ENCODE measurements around the gene TSC22D1.

TSC22D1 gene

GRCh38 chr13:44401577-44401976, 174.6 kb downstream of the TSC22D1 start:
- FAIRE-seq = no peak

DNA sequence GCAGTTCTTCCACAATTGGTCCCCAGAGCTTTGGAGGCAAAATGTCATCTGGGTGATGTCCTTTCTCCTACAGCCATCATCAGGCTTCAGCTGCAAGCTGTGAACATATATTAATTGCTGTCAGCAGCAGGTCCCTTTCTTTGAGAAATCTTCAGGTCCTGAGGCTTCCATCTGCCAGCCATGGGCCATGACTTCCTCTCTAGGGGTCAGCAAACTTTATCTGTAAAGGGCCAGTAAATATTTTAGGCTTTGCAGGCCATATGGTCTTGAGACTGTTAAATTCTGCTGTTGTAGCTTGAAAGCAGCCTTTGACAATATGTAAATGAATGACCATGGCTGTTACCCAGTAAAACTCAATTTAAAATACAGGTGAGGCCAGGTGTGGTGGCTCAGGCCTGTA, 175.4 kb downstream of the TSC22D1 start:
- no peak for FAIRE-seq

DNA sequence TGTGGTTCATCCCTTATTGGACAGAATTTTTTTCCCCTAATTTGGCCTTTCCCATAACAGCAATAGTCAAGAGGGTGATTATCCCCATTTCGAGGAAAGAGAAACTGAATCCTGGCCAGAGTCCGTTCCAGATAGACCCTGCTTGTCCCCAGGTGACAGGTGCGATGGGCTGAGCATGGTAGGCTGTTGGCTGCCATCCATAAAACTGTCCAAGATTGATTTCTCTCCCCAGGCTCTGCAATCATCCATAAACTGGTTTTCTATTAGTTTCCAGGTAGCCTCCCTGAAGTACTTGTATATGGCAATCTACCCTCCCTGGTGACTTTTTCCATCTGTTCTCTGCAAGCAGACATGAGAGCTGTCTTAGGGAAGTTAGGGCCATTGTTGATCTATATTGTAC, 177.1 kb downstream of the TSC22D1 start:
- no peak for FAIRE-seq

- no peak for FAIRE-seq
These were observed 177.5 kb downstream of the TSC22D1 start for GRCh38 chr13:44398606-44399005.

DNA sequence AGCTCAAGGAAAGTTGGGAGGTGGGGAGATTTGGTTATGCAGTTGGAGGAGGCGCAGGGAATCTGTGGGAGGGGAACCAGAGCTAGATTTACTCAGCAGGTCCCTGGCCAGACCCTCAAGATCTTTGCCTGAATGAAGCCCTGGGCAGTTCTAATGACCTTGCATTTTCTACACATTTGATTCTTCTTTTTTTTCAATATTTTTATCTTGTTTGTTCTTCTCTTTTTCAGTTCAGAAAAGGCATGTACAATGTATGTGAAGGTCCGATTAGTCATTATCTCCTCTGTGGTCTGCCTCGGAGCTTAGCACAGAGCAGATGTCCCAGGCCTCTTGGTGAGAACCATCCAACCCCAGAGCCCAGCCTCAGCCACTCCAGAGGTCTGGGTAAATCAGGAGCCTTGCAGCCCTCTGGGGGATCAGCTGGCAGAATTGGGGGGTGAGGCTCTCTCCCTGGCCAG, 178.3 kb downstream of the TSC22D1 start:
- no peak for FAIRE-seq

- no peak for FAIRE-seq
These were observed 179.2 kb downstream of the TSC22D1 start for GRCh38 chr13:44396701-44397580.

DNA sequence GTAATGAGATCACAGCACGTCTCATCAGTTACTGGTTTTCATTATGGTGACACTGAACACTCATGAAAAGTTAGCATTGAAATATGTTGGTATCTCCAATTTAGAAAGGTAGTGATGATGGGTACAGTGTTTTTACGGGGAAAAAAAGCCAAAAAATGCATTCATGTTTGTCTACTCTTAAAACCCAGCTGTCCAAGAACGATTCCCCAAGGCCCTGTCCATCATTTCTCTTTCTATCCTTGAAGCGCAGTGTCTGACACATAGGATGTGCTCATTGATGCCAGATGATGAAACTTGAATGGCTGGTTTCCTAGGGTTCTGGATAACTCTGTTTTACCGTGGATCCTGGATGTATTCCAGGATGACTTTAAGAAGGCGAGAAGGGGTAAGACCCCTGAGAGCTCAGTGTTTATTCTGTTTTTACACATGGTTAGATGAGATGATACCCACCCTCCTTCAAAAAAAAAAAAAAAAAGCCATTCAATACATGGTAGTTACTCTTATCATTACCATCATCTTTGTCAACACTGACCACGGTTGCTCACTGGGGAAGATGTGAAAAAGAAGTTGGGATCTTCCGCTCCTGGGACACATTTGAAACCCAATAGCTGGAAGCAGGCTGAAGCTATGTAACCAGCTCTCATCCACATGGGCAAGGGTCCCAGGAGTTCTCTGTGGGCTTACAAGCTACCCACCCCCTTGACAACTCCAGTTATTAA, 180.0 kb downstream of the TSC22D1 start:
- no peak for FAIRE-seq

DNA sequence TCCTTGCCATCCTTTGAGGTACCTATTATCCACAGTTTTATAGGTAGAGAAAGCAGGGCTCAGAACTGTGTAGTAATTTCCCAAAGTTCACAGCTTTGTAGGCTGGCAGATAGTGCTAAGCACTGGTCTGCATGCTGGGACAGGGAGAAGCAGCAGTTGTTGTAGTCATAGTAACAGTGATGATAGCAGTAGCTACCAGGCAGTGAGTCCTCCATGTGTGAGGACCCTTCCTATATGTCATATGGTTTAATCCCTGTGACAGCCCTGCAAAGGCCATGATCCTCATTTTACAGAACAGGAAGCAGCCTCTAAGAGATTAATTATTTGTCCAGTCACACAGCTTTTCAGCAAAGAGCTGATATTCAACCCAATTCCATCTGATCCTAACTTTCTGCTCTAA, 181.5 kb downstream of the TSC22D1 start:
- no peak for FAIRE-seq

GRCh38 chr13:44393391-44393790, 182.7 kb downstream of the TSC22D1 start:
- FAIRE-seq = no peak

- FAIRE-seq = no peak
These were observed 186.3 kb downstream of the TSC22D1 start for GRCh38 chr13:44389876-44390275.

DNA sequence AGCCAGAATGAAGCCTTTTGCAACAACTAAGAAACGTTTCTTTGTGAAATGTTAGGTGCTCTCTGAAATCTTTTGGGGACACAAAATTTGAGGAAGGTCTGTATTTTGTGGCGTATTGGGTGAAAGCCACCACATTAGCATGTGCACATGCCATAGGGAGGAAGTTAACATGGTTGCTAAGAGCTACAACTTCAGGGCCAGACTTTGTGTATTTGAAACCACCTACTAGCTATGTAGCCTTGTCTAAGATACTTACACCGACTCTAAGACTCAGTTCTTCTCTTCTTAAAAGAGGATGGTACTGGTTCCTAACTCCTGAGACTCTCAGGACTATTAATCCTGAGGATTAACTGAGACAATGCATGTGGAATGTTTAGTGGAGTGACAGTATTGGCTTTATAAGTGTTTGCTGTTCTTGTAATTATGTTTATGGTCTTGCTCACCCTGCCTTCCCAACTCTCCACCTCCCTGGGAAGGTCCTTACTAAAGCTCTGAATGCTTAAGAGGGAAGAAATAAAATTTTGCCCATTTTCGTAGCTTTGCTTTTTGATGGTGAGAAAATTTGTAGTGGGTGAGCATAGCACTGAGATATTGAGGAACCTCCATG, 187.0 kb downstream of the TSC22D1 start:
- no peak for FAIRE-seq

DNA sequence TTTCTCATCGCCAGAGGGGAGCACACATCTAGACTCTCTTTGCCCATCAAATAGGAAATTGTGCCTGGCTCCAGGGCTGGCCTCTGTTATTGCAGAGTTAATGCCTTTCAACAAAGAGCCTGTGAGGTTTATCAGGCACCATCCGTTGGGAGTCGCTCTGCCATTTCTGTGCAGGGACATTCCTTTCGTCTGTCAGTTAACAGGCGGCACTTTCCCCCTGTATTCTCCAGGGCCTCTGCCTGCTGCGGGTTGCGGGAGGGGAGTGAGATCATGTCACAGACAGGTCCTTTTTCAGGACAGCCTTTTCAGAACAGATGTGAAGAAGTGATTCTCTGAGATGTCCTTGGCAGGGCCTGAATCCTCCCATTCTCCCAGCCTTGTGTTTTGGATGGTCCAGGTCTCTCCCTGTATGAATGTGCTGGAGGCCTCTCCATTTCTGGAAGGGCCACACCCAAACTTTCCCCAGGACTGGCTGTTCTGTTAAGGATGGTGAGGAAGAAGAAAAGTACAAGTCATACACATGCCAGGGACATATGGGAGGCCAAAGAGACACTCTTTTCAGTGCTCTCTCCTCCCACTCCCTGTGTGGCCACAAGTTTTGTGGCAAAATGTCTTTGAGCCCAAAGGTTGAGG, 187.6 kb downstream of the TSC22D1 start:
- FAIRE-seq = no peak

- no peak for FAIRE-seq
These were observed 189.1 kb downstream of the TSC22D1 start for GRCh38 chr13:44386913-44387556.

- no peak for FAIRE-seq
These were observed 190.3 kb downstream of the TSC22D1 start for GRCh38 chr13:44385847-44386246.

DNA sequence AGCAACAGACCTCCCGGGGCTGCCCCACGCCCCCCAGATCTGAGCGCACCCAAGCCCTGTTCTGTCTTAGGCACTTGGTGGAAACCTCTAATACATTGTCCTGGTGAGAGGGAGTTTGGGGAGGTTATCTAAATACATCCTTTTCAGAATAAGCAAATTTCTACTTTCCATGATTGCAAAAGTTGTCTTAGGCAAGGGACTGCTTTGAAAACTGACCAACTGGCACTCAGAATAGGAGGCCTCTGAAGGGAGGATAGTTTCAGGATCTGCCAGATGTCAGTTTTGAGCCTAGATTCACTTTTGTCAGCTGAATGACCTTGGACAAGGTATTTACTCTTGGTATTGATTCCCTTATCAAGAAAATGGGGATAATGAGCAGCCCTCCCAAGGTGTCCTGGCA, 190.7 kb downstream of the TSC22D1 start:
- no peak for FAIRE-seq

DNA sequence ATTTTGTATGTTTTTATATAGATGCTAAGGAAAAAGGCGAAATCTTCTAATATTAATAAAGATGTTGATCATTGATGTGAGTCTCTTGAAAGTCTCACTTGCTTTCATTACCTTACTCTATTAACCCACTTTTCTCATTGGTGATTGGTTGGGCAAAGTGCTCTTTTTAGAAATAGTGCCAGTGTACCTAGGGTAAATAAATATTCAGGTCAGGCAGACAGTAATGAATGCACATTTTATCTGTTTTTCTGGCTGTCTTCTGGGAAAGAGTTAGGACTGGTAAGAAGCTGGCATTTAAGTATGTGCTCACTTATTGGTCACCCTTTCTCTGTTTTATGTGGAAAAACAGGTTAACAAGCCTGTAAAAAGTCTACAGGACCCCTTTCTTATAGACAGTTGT, 191.4 kb downstream of the TSC22D1 start:
- no peak for FAIRE-seq

- no peak for FAIRE-seq
These were observed 192.2 kb downstream of the TSC22D1 start for GRCh38 chr13:44383945-44384344.

DNA sequence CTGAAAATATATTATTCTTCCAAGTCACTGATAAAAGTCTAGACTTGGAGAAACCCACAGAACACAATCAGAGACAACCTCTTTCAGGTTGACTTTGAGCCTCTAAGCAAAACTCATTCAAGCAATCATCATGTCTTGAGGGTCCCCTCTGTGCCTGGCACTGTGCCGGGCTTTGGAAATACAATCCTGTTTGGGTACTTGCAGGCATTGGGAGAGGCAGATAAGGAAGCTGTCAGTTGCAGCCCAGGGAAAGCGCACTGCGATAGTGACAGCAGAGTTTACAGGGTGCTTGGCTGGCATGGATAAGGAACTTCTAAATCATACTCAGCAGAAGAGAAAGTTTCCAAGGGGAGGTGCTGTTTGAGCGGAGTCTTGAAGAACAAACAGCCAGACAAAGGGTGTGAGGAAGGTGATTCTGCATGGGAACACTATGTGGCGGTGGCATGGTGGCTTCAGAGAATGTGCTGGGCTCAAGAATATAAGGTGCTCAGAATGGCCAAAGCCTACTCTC, 193.4 kb downstream of the TSC22D1 start:
- FAIRE-seq = no peak
